Body of pancreas (tissue), 4 donors: ENCODE results near the gene ADGRL3.

ENCODE experiments used
- CTCF ChIP-seq, 7 experiments: fragments of 450-650 bp in 4 of 7; fragments of 200-600 bp in 3 of 7; sonication (generic) in 3 of 7; IDR thresholded peaks; one replicate each; pipeline ENCODE4 v1.5.1; 2016 to 2019; ENCODE audit warnings: antibody characterized with exemption in 7 of 7
- POLR2A ChIP-seq, 3 donors: fragments of 450-650 bp; IDR thresholded peaks; one replicate each; pipeline ENCODE4 v1.6.1; 2016; ENCODE audit warnings: antibody characterized with exemption in 3 of 3, mild to moderate bottlenecking in 2 of 3

DNA sequence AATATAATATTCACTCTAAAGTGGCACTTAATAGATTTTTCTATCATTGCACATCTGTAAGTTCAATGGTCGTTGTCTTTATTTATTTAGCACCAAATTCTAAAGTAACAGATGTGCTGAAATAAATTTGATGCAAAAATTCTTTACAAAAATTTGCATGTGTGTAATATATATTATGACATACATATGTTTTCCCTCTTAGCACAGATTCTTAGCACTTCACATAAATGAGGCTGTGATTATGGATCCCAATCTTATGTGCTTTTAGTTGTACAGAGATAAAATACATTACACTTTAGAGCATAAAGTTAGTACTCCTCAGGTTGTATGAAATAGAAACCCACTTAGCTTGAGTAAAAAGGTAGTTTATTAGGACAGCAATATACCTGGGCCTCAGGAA lies 915.1 kb downstream of the ADGRL3 start:
- no peak for TF ChIP-seq POLR2A (IDR thresholded peaks at IDR 0.05)
- TF ChIP-seq CTCF (IDR thresholded peaks at IDR 0.05): no peak
